T follicular helper cell (primary cell): Measurements from ENCODE around the gene PDZK1.
"Not testable (repeated sequence)": the region's sequence is repeated elsewhere in the genome, so short reads cannot be mapped to it uniquely, and the experiment has no call there.

Experiments used
- DNase-seq: peaks from one replicate; pipeline ENCODE4 v3.0.0-alpha.2; 2020; ENCODE audit warnings: low read depth

The PDZK1 gene

DNA sequence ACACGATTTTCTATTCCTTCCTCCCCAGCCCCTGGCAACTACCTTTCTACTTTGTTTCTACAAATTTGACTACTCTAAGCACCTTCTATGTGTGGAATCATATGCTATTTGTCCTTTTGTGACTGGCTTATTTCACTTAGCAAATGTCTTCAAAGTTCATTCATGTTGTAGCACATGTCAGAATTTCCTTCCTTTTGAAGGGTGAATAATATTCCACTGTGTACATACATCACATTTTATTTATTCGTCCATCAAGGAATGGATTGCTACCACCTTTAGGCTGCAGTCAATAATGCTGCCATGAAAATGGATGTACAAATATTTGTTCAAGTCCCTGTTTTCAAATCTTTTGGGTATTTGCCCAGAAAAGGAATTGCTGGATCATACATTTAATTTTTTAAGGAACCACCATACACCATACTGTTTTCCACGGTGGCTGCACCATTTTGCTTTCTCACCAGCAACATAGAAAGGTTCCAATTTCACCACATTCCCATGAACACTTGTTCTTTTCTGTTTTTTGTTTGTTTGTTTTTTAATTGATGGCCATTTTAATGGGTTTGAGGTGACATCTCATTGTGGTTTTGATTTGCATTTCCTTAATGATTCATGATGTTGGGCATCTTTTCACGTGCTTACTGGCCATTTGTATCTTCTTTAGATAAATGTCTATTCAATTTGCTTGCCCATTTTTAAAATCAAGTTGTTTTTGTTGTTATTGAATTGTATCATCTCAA, 3.3 kb upstream of the PDZK1 start:
- no peak for DNase-seq

DNA sequence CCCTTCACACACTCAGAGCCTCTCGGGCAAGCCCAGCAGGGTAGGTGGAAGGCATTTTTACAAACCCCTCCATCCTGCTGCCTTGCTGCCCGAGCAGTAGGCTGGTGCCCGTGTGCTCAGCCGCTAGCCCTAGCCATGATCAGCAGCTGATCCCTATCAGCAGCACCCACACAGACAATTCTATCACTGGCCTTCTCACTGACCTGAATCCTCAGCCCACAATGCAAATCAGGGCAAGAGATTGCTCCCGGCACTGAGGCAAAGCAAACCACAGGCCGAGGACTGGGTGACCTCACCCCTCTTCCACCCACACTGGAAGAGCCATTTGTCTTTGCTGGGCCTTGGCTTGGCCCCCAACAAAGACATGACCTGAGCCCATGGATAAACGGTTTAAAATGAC, 895 bp upstream of the PDZK1 start:
- DNase-seq: no peak

DNA sequence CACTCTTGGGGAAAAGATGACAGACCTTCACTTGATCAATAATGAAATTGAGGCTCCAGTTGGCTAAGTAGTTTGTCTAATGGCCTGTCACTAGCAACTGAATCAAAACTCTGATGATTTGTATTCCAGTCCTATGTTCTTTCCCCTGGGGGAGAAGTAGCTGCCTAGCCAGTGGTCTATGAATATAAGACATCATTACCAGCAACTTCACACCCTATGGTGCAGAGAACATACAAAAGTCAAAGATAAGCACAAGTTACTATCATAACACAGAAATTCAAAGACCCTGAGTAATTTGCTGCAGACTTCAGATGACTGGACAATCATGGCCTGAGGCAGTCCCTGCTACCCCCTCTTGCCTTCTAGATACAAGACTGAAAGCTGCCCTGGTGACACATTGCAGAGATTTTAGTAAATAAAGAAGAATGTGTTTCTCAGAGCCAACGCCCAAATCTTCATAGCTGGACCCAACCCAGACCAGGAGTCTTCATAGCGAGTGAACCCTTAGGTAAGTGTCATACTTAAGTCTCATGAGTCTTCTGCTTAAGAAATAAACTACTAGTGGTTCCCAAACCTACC, 993 bp downstream of the PDZK1 start:
- DNase-seq: no peak

DNA sequence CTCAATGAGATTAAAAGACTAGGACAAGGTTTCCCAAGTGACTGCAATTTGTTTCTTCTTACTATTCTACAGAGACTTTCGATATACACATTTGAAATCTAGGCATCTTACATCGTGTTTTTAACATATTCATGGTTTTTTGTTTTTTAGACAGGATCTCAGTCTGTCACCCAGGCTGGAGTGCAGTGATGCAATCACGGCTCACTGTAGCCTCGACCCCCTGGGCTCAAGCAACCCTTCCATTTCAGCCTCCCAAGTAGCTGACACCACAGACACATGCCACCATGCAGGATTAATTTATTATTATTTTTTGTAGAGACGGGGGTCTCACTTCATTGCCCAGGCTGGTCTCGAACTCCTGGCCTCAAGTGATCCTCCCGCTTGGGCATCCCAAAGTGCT, 1.5 kb downstream of the PDZK1 start:
- no peak for DNase-seq

DNA sequence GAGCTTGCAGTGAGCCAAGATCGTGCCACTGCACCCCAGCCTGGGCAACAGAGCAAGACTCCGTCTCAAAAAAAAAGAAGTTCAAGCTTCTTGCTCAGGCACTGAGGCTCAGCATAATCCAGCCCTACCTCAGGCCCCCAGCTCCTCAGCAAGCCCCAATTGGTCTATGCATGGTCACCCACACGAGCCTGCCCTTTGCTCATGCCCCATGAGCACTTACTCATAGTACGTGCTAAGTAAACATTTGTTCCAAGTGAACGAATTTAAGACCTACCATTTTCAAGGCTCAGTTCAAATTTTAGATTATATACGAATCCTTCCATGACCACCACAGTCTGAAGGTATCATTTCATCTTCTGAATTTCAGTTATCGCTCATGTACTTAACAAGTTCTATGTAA, 4.3 kb downstream of the PDZK1 start:
- DNase-seq: no peak

DNA sequence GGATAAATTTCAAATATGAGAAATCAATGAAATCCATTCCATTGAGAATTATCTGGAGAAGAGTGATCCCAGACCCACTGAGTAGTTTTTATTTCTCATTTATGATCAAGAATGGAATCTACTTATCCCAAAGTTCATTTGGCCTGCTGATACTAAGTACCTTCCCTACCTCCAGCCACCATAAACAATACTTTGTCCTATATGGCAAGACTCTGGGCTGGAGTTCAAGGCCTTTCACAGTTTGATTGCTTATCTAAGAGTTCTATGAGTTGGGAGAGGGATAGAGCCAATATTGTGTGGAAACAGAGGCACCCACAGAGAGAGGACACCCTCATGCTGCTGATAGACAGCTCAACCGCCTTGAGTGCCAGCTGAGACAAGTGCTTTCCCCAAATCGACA, 5.1 kb downstream of the PDZK1 start:
- no peak for DNase-seq

DNA sequence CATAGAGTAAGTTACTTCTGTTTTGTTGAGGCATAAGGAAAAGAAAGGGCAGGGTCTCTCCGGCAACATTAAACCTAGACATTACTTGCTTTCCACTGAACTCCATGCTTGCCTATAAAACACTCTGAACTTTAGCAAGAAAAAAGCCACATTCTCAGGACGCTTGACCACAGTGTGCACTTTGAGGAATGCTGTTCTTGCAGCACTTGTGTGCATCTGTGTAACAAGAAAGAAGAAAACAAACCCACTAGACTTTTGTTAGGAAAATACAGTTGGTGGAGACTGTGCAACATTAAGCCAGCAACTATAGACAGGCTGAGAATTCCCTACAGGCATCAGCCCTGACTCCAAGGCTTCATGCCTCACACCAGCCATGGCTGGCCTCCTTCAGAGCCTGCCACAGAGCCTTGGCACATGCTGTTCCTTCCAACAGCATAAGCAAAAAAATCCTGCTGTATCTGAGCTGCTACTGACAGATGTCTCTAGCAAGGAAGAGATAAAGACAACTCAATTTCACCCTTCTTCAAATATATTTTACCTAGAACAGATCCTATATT, 5.8 kb downstream of the PDZK1 start:
- DNase-seq: no peak

DNA sequence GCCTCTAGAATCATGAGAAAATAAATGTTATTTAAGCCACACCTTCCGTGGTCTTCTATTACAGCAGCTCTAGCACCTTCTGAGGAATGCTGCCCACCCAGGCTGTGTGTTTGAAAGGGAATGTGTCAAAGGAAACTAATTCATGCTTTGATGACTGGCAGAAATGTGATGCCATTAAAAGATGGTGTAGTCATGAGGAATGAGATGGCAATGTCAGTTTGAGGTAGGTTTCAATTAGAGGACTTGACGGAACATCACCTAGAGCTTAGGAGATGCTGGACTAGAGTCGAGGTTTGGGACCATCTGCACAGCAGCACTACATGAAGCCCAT, 10.6 kb downstream of the PDZK1 start:
- DNase-seq: no peak

DNA sequence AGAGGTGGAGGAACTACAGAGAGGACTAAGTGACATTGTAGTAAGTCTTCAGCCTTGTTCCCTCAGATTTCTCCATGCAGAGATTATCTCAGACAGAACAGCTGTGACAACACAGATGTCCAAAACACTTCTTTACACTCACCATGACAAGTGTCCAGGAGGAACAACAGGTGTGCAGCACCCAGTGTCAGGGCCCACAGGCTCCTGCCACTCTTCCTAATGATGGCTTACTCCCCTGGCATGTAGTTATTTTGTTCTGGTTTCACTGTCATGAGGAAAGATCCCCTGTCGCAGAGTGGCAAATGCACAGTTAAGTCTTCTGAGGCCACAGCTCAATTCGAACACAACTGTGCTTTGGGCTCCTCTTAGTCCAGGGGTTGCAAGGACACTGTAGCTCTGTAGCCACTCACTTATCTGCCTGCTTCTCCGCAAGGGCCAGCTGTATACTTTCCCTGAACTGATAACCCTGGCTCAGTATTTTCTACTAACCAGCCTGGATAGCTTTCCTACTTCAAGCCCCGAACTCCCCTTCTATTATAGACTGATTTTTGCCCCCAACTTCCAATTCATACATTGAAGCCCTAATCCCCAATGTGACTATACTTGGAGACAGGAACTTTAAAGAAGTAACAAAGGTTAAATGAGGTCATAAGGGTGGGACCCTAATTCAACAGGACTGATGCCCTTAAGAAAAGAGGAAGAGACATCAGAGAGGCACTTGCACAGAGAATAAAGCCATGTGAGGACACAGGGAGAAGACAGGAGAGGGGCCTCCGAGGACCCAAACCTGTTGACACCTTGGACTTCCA, 11.1 kb downstream of the PDZK1 start:
- DNase-seq: no peak

DNA sequence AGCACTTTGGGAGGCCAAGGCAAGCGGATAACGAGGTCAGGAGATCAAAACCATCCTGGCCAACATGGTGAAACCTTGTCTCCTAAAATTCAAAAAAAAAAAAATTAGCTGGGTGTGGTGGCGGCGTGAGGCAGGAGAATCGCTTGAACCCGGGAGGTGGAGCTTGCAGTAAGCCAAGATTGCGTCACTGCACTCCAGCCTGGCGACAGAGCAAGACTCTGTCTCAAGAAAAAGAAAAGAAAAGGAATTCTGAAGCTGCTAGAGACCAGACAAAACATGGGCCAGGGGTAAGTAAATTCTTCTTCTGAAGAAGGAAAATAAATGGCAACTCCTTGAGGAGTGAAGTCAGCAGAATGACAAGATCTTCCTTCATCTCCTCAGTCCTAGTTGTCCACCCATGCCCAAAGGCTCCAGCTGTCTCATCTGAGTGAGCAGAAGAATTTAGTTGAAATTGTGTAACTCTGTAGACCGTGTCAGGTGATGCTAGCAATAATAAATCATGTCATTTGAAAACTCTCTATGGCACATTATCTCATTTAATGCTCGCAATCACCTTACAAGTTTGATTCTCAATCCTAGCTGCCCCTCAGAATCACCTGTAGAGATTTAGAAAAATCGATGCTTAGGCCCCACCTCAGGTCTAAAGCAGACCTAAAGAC, 14.3 kb downstream of the PDZK1 start:
- DNase-seq: no peak

DNA sequence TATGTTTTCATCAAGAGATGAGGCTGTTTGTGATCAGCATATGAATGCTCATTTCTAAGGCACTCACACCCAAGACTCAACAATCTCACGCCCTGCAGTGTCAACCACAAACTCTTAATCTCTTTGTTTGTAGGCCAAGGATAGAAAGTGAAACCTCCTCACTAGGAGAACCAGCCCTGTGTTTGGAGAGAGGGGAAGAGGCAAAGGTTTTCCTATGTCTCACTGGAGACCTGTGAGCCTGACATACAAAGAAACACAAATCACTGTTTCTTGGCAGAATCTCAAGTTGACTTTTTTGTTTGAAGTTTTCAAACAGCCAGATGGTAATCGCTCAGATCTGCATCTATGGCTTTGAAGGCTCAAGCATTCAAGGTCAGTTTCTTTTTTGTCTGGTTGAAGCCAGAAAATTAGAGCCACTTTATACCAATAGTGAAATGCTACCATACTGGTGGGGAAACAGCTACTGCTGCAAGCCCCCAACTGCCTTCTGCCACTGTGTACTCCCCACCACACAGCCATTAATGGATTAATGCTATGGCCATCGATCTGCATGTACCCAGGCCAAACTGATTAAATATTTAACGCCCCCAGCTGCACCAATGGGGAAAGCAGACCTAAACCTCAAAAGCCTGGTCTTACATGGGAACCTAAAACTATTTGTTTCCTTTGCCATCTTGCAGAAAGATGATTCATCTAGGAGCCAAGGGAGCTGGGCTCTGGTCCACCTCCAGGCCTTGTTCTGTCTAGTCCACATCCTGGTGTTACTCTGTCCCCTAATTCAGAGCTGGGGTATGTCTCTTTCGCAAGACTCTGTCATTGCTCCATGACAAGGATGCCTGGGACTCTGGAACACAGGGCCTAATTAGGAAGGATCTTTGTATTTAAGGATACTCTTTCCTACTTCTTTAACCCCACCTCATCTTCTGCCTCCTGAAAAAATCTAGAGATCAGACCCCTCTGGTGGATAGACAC, 16.3 kb downstream of the PDZK1 start:
- DNase-seq: no peak

DNA sequence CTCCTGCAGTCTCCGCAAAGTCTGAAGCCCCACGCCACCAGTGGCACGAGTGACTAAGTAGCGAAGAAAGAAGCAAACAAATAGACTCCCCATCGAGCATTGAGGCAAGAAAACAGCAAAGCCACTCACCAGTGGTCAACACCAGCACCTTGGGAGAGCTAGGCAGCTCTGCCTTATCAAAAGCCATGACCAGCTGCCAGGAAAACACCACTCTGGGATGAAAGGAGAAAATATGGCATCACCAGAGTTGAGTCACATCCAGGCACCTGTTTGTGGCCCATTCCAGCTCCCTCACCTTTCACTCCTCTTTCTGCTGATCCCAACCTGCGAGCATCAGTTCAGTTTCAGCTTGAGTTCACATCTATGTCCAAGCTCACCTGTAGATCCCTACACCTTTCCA, 17.2 kb downstream of the PDZK1 start:
- no peak for DNase-seq

DNA sequence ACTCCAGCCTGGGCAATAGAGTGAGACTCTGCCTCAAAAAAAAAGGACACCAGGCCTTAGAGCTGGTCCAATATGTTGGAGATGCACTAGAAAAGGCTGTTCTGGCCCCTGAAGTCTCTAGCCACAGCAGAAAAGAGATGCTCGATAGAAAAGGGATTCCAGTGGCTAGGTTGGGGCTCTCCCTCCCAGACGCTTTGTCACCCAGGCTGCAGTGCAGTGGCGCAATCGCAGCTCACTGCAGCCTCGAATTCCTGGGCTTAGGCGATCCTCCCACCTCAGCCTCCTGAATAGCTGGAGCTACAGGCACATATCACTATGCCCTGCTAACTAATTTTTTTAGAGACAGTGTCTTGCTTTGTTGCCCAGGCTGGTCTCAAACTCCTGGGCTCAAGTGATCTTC, 18.2 kb downstream of the PDZK1 start:
- no peak for DNase-seq

DNA sequence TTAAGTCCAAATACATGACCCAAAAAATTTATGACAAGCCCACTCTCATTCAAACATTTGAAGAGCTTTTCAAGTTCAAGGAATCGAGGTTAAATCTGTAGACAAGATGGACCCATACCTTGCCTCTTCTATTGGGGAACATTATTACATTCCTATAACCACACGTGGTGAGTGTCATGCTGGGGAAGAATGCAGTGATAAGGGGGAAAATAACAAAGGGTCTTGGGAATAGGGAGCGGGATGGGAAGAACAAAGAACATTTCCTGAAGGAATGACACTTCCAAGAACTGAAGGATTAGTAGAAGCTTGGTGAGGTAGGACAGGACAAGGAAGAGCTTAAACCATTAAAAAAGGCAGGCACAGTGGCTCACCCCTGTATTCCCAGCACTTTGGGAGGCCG, 18.8 kb downstream of the PDZK1 start:
- no peak for DNase-seq

DNA sequence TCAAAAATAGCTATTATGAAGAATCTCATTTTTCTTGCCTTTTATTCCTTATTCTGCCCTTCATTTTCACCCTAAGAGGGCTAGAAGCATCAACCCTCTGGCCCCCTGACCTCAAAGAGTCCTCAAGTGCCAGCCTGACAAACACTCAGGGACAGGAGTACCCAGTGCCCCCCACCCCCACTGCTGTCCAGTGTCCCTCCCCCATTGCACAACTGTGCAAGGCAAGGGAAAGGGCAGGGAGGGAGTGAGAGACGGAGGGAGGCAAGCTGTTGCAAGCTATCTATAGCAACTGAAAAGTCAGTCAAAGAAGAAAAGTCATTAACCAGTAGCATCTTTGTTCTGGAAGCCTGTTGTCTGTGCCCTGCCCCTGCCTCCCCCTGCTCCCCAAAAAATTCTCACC, 21.1 kb downstream of the PDZK1 start:
- DNase-seq: not testable (repeated sequence)

DNA sequence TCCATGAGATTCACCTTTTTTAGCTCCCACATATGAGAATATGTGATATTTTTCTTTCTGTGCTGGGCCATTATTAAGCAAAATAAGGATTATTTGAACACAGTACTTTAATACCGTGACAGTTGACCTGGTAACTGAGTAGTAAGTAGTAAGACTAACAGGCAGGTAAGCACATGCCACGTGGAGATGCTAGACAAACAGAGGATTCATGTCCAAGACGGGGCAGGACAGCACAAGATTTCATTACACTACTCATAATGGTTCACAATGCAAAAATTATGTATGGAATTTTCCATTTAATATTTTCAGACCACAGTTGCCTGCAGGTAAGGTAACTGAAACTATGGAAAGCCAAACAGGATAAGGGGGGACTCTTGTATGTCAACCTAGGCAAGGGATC, 22.3 kb downstream of the PDZK1 start:
- DNase-seq: not testable (repeated sequence)

DNA sequence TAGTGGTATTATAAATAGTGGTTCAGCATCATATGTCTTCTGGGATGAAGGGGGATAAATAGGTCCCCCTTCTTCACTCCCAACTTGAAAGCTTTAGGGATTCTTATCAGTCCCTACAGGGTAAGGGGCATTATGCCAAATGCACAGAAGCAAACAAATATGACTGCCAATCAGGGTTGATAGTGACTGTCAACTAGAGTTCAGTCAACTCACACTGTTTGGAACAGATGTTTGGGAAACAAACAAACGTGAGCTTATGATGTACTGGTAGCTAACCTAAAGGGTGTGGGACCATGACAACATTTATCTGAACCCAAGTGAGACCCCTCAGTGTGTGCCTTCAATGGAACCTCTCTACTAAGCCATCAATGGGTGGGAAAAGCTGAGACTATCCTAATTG, 34.0 kb downstream of the PDZK1 start:
- not testable (repeated sequence) for DNase-seq

DNA sequence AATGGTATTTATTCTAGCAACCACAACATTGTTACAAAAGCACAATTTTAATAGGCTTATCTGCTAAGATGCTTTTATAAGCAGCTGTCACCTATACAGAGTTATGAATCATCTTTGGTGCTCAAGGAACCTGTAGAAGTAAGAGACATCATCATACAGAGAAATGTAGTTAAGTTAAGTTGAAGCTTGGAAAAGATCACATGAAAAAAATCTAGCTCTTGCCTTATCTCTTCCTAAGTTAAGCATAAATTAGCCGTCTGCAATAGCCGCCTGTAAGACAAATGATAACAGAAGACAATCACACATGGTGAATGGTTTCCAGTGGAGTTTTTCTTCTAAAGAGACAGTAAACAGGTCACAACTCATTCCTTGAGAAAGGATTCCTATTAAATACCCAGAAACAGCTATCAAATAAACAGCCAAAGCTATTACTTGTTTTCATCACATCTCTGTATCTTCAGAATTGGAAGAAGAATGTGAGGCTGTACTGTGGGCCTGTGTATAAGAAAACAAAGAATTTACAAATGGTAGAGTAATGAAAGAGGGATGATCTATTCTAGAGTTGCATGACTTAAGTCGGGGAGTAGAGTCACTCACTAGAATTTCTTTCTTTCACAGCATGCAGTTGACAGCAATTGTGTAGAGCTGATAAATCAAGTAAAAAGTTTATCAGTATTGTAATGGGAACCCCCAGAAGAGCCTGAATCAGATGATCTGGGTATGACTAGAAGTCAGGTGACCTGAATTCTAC, 36.0 kb downstream of the PDZK1 start:
- DNase-seq: not testable (repeated sequence)

DNA sequence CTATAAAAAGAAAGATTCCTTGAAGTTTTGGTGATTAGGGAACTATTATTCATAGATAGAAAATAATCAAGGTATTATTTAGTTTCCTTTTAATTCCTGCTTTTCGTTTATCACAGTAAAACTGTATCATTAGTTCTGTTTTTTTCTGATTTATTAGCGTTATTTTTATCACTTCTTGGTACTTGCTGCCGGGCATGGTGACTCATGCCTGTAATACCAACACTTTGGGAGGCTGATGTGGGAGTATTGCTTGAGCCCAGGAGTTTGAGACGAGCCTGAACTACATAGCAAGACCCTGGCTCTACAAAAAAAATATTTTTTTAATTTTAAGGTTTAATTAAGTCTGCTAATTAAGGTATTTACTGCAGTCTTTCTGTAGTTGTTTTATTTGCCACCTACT, 42.2 kb downstream of the PDZK1 start:
- not testable (repeated sequence) for DNase-seq

DNA sequence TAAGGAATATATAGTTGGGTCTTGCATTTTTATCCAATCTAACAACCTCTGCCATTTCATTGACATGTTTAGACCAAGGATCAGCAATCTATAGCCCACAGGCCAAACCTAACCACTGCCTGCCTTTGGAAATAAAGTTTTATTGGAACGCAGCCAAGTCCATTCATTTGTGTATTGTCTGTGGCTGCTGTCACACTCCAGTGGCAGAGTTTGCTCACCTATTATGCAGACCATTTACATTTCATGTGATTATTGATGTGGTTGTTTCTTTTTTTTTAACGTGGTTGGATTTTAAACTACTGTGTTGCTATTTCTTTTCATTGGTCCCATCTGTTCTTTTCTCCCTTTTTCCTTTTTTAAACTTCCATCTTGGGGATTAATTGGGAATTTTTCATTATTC, 44.7 kb downstream of the PDZK1 start:
- not testable (repeated sequence) for DNase-seq
